HepG2 (cell line): ENCODE data around the gene PGR. TPM values are rescaled to one million over a fixed set of nuclear protein-coding genes. Genes with fewer than 3 reads are reported as not detected.

Source experiments
- ATAC-seq: fragments of 200-7000 bp; cut with Tn5 transposase; 3 replicates; pipeline ENCODE4 v1.9.1; 2020; ENCODE audit warnings: mild to moderate bottlenecking, moderate library complexity
- Bru-seq: library from RNA; stranded (reverse); fragments of 400-500 nt; gene quantifications from one replicate; lab custom pipeline; 2021; lab: Mats Ljungman, UMichigan
- BruChase-seq, 2 experiments: library from RNA; stranded (reverse); fragments of 400-500 nt; gene quantifications; one replicate each; lab custom pipeline; 2021; lab: Mats Ljungman, UMichigan
- BruUV-seq: library from RNA; stranded (reverse); fragments of 400-500 nt; replicated peaks from 2 replicates; lab custom pipeline; 2021; lab: Mats Ljungman, UMichigan
- CTCF ChIA-PET: fragments of 300-600 bp; formaldehyde crosslinking; extraction: SDS; loops from one replicate; lab custom pipeline; 2021; ENCODE audit warnings: low total read pairs, inconsistent platforms, low intra/inter-chr PET ratio; lab: Yijun Ruan, JAX
- POLR2A ChIA-PET: fragments of 350-600 bp; sonication (Branson Sonifier 250); formaldehyde crosslinking; loops from one replicate; lab custom pipeline; 2020; ENCODE audit warnings: antibody characterized with exemption, inconsistent platforms; lab: Yijun Ruan, JAX
- DNase-seq: peaks from one replicate; pipeline ENCODE4 v3.0.0-alpha.2; 2015; ENCODE audit warnings: low spot score
- FAIRE-seq: peaks from 3 replicates; lab custom pipeline; 2011; peaks lifted over from hg19 to GRCh38; lab: Jason Lieb, UNC
- H2AFZ ChIP-seq: one replicate; pipeline ENCODE4 v1.6.1; 2011; ENCODE audit warnings: low read length, inconsistent platforms
- H3K27ac ChIP-seq: fragments of 300-600 bp; 3 replicates; pipeline ENCODE4 v1.8.0; 2011; ENCODE audit warnings: mixed run types, mild to moderate bottlenecking, mixed read lengths, low read length, inconsistent platforms; ENCODE audit not compliant: insufficient read depth; ENCODE audit errors: extremely low read length
- H3K27me3 ChIP-seq, 2 experiments: fragments of 200-600 bp in 1 of 2; 2 replicates in 1 of 2; 3 replicates in 1 of 2; pipeline versions ENCODE4 v1.6.0 to v1.8.0; 2011; ENCODE audit warnings: low read length in 2 of 2, mild to moderate bottlenecking in 2 of 2, moderate library complexity in 2 of 2, inconsistent platforms in 1 of 2; ENCODE audit not compliant: insufficient read depth in 2 of 2, control insufficient read depth in 1 of 2
- H3K36me3 ChIP-seq, 2 experiments: fragments of 200-600 bp in 1 of 2; replicated peaks in 1 of 2; 2 replicates in 1 of 2; 3 replicates in 1 of 2; pipeline versions ENCODE4 v1.5.1 to v1.8.0; 2011; ENCODE audit warnings: low read length in 2 of 2, inconsistent platforms in 1 of 2; ENCODE audit not compliant: insufficient read depth in 2 of 2, control insufficient read depth in 1 of 2
- H3K4me1 ChIP-seq: 2 replicates; pipeline ENCODE4 v1.5.1; 2012; ENCODE audit warnings: low read length, inconsistent platforms; ENCODE audit not compliant: insufficient read depth
- H3K4me2 ChIP-seq: 2 replicates; pipeline ENCODE4 v1.6.0; 2011; ENCODE audit warnings: low read depth, low read length, inconsistent platforms
- H3K4me3 ChIP-seq, 3 experiments: fragments of 200-600 bp in 1 of 3; sonication (generic), shearing (Covaris generic) in 1 of 3; replicated peaks in 1 of 3; 2 replicates each; pipeline ENCODE4 v1.5.1; 2011 to 2016; ENCODE audit warnings: low read length in 3 of 3, inconsistent platforms in 2 of 3, low read depth in 2 of 3, mild to moderate bottlenecking in 2 of 3, control low read depth in 1 of 3, mixed read lengths in 1 of 3; ENCODE audit not compliant: insufficient read depth in 1 of 3
- H3K79me2 ChIP-seq: one replicate; pipeline ENCODE4 v1.6.1; 2011; ENCODE audit warnings: low read length, inconsistent platforms; ENCODE audit not compliant: insufficient read depth
- H3K9ac ChIP-seq: 2 replicates; pipeline ENCODE4 v1.6.0; 2011; ENCODE audit warnings: mild to moderate bottlenecking, low read depth, low read length, inconsistent platforms; ENCODE audit not compliant: insufficient read depth
- H3K9me3 ChIP-seq: 2 replicates; pipeline ENCODE4 v1.5.1; 2012; ENCODE audit warnings: mild to moderate bottlenecking, low read length
- H4K20me1 ChIP-seq: 2 replicates; pipeline ENCODE4 v1.6.0; 2011; ENCODE audit warnings: inconsistent platforms, mild to moderate bottlenecking, low read length, moderate library complexity; ENCODE audit not compliant: insufficient read depth
- KAT2B ChIP-seq: fragments of 150-350 bp; IDR thresholded peaks from 2 replicates; pipeline ENCODE4 v1.6.1; 2014; ENCODE audit warnings: low read depth, low read length, borderline replicate concordance
- KLF15 ChIP-seq: sonication (generic); formaldehyde crosslinking; IDR thresholded peaks from 2 replicates; pipeline ENCODE4 v1.8.1; 2023; ENCODE audit warnings: borderline replicate concordance, mild to moderate bottlenecking, inconsistent platforms, missing genetic modification reagents, mixed read lengths
- RFX3 ChIP-seq: IDR thresholded peaks from 2 replicates; pipeline ENCODE4 v1.6.1; 2016; ENCODE audit warnings: missing biosample characterization, missing genetic modification reagents
- SALL1 ChIP-seq: sonication (generic); formaldehyde crosslinking; IDR thresholded peaks from 2 replicates; pipeline ENCODE4 v1.8.0; 2022; ENCODE audit warnings: mild to moderate bottlenecking, missing genetic modification reagents
- SETDB1 ChIP-seq: sonication (generic); formaldehyde crosslinking; IDR thresholded peaks from 2 replicates; pipeline ENCODE4 v1.5.1; 2020; ENCODE audit warnings: missing genetic modification reagents, mild to moderate bottlenecking, borderline replicate concordance
- ZNF616 ChIP-seq: sonication (generic); formaldehyde crosslinking; IDR thresholded peaks from 2 replicates; pipeline ENCODE4 v1.5.0; 2020; ENCODE audit warnings: low read depth, mild to moderate bottlenecking, missing genetic modification reagents
- ZNF670 ChIP-seq: sonication (generic); formaldehyde crosslinking; IDR thresholded peaks from 2 replicates; pipeline ENCODE4 v1.8.0; 2022; ENCODE audit warnings: mild to moderate bottlenecking, missing genetic modification reagents, borderline replicate concordance
- ZNF782 ChIP-seq: sonication (generic); formaldehyde crosslinking; IDR thresholded peaks from 2 replicates; pipeline ENCODE4 v1.4.0; 2020; ENCODE audit warnings: missing genetic modification reagents, mild to moderate bottlenecking, borderline replicate concordance
- ZSCAN21 ChIP-seq: sonication (generic); formaldehyde crosslinking; IDR thresholded peaks from 2 replicates; pipeline ENCODE4 v1.8.0; 2022; ENCODE audit warnings: mild to moderate bottlenecking, missing genetic modification reagents, moderate library complexity, borderline replicate concordance
- ZSCAN31 ChIP-seq: sonication (generic); formaldehyde crosslinking; IDR thresholded peaks from 2 replicates; pipeline ENCODE4 v1.5.0; 2020; ENCODE audit warnings: low read depth, mild to moderate bottlenecking, missing genetic modification reagents
- WGBS: methylation state at CpG from one replicate; pipeline ENCODE4 v1.1.6; 2017; ENCODE audit warnings: low lambda C conversion rate; 5-methylcytosine and 5-hydroxymethylcytosine counted together
- in situ Hi-C: cut with HindIII; loops from 2 replicates; pipeline ENCODE4 v1.10.0; 2017; ENCODE audit warnings: low pct_unique_long_range_greater_than_20kb; ENCODE audit not compliant: extremely low pct_ligation_motif_present
- intact Hi-C: fragments of 100-400 bp; cut with micrococcal nuclease; formaldehyde crosslinking; loops from one replicate; pipeline ENCODE4 v1.10.0; 2022; ENCODE audit not compliant: unreplicated experiment
- long read RNA-seq, 2 experiments: library from RNA in 1 of 2; library from polyadenylated mRNA in 1 of 2; stranded (forward) in 1 of 2; unstranded in 1 of 2; transcript quantifications; one replicate each; pipeline ENCODE4 v2.0.0, GENCODE V29; 2019 to 2022
- polyA minus RNA-seq, 3 experiments: library from RNA; depleted of rRNA, polyadenylated mRNA; stranded (reverse); fragments of >200 nt; gene quantifications; 2 replicates each; pipeline ENCODE4 v1.2.3, GENCODE V29; 2011; ENCODE audit warnings: low replicate concordance in 1 of 3
- polyA plus RNA-seq, 8 experiments: library from polyadenylated mRNA; depleted of rRNA in 3 of 8; stranded (reverse) in 7 of 8; unstranded in 1 of 8; fragments of >200 nt; fragmentation: Illumina TruSeq in 4 of 8; extraction: Trizol in 4 of 8; gene quantifications; 2 replicates each; pipeline versions ENCODE4 v1.2.1 to v1.2.3, GENCODE V29; 2011 to 2016; ENCODE audit warnings: low read depth in 4 of 8, missing spikeins in 1 of 8, mixed read lengths in 1 of 8; ENCODE audit not compliant: insufficient read depth in 1 of 8
- total RNA-seq, 5 experiments: library from RNA; depleted of rRNA; stranded (reverse); fragments of >200 nt; fragmentation: Illumina TruSeq; extraction: Trizol; gene quantifications; 2 replicates each; pipeline ENCODE4 v1.2.3, GENCODE V29; 2016; ENCODE audit warnings: low read depth in 1 of 5
- TF ChIP-seq, protein P1 (sequence below): sonication (generic); formaldehyde crosslinking; IDR thresholded peaks from 2 replicates; pipeline ENCODE4 v1.5.0; 2020; ENCODE audit warnings: mild to moderate bottlenecking, missing genetic modification reagents
- TF ChIP-seq, protein P2 (sequence below): sonication (generic); formaldehyde crosslinking; IDR thresholded peaks from 2 replicates; pipeline ENCODE4 v1.8.0; 2022; ENCODE audit warnings: mild to moderate bottlenecking, missing genetic modification reagents, moderate library complexity
- TF ChIP-seq, protein P3 (sequence below): sonication (generic); formaldehyde crosslinking; IDR thresholded peaks from 2 replicates; pipeline ENCODE4 v1.5.0; 2020; ENCODE audit warnings: mild to moderate bottlenecking, missing genetic modification reagents

PGR gene
- total RNA-seq (2016; rRNA removed; fragmentation: Illumina TruSeq; extraction: Trizol) (not detected in 2 replicates), polyA plus RNA-seq (2011; rRNA removed) (not detected in 2 replicates), polyA minus RNA-seq (2011; rRNA and poly(A)+ RNA removed; ENCODE audit: low replicate concordance) (not detected in 2 replicates), Bru-seq, nascent RNA (percentile 4 among the genes with signal in this experiment), BruChase-seq, experiment 1, labeled RNA remaining after a 6-hour chase (percentile 5 among the genes with signal in this experiment), BruChase-seq, experiment 2, labeled RNA remaining after a 2-hour chase (percentile 1 among the genes with signal in this experiment)
- not detected in 2 replicates for total RNA-seq (2016; cell fraction: cytosol; rRNA removed; fragmentation: Illumina TruSeq; extraction: Trizol; ENCODE audit: low read depth)
- not detected in 2 replicates for total RNA-seq (2016; cell fraction: insoluble cytoplasmic fraction; rRNA removed; fragmentation: Illumina TruSeq; extraction: Trizol)
- total RNA-seq (2016; cell fraction: membrane; rRNA removed; fragmentation: Illumina TruSeq; extraction: Trizol), result not detected in 2 replicates
- total RNA-seq (2016; cell fraction: nucleus; rRNA removed; fragmentation: Illumina TruSeq; extraction: Trizol), result not detected in 2 replicates
- not detected in 2 replicates for polyA plus RNA-seq (2011; cell fraction: cytosol; rRNA removed)
- not detected in 2 replicates for polyA plus RNA-seq (2011; cell fraction: nucleus; rRNA removed)
- not detected in 2 replicates for polyA plus RNA-seq (2012)
- polyA plus RNA-seq (2016; cell fraction: cytosol; fragmentation: Illumina TruSeq; extraction: Trizol; ENCODE audit: low read depth), result not detected in 2 replicates
- polyA plus RNA-seq (2016; cell fraction: insoluble cytoplasmic fraction; fragmentation: Illumina TruSeq; extraction: Trizol; ENCODE audit: low read depth), result not detected in 2 replicates
- polyA plus RNA-seq (2016; cell fraction: membrane; fragmentation: Illumina TruSeq; extraction: Trizol; ENCODE audit: low read depth), result not detected in 2 replicates
- polyA plus RNA-seq (2016; cell fraction: nucleus; fragmentation: Illumina TruSeq; extraction: Trizol; ENCODE audit: insufficient read depth, low read depth), result not detected in 2 replicates
- polyA minus RNA-seq (2011; cell fraction: cytosol; rRNA and poly(A)+ RNA removed), result not detected in 2 replicates
- polyA minus RNA-seq (2011; cell fraction: nucleus; rRNA and poly(A)+ RNA removed), result not detected in 2 replicates
- long read RNA-seq, experiment 1, result 0 reads
- long read RNA-seq, experiment 2, result 0 reads

DNA sequence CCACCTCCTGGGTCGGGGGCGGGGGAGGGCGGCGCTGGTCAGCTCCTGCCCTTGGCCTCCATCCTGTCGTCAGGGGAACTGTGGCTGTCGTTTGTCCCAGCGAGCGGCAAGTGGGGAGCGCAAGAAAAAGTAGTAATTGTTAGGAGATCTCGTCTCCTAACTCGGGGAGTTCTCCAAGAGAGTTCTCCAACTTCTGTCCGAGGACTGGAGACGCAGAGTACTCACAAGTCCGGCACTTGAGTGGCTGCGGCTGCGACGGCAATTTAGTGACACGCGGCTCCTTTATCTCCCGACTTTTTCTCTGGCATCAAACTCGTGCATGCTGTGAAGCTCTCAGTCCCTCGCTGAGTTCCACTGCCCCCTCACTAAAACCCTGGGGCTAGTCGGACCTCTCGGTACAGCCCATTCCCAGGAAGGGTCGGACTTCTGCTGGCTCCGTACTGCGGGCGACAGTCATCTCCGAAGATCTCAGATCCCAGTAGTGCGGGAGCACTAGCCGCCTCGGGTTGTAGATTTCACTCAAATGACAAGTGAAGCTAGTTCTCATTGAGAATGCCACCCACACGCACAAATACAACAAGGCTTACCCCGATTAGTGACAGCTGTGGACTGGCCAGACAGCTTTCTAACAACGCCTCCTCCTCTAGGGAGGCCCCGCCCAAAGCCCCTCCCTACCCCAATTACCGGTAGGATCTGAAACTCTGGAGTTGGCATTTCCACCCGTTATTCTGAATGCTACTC is at the start of gene PGR:
Gene PGR, minus strand, starts transcription at position 611 of the 741 bp plus-strand sequence. CDS start 743 bp downstream, outside the sequence.
- CTCF ChIA-PET, result no interaction called here
- Histone ChIP-seq H3K4me3 (no peak within 1 kb of the TSS), H3K36me3 (no peaks in the 10 kb centered on the region), H2AFZ (no peak within 1 kb of the TSS), H3K4me1 (no peaks in the 10 kb centered on the region), H3K27me3 (peaks cover 1 to 11% of the 10 kb centered on the region in 2 experiments; a peak in 3 of 5 replicates), H3K4me2 (no peak within 1 kb of the TSS), H3K27ac (no peak within 1 kb of the TSS), H3K79me2 (no peaks in the 10 kb centered on the region), H4K20me1 (no peaks in the 10 kb centered on the region), H3K9ac (no peak within 1 kb of the TSS), H3K9me3 (no peaks in the 10 kb centered on the region)
- FAIRE-seq (no peak), DNase-seq (no peak), ATAC-seq (no peak)
- WGBS, result 28% methylated on average over 24 of the region's 38 CpGs
- no TSS peak for BruUV-seq
- in situ Hi-C loops, result no loop called here
- intact Hi-C loops, result no loop called here
- POLR2A ChIA-PET, result no interaction called here
- TF ChIP-seq ZSCAN21 (CRISPR knock-in tag), result no peak
- TF ChIP-seq, protein P1, sequence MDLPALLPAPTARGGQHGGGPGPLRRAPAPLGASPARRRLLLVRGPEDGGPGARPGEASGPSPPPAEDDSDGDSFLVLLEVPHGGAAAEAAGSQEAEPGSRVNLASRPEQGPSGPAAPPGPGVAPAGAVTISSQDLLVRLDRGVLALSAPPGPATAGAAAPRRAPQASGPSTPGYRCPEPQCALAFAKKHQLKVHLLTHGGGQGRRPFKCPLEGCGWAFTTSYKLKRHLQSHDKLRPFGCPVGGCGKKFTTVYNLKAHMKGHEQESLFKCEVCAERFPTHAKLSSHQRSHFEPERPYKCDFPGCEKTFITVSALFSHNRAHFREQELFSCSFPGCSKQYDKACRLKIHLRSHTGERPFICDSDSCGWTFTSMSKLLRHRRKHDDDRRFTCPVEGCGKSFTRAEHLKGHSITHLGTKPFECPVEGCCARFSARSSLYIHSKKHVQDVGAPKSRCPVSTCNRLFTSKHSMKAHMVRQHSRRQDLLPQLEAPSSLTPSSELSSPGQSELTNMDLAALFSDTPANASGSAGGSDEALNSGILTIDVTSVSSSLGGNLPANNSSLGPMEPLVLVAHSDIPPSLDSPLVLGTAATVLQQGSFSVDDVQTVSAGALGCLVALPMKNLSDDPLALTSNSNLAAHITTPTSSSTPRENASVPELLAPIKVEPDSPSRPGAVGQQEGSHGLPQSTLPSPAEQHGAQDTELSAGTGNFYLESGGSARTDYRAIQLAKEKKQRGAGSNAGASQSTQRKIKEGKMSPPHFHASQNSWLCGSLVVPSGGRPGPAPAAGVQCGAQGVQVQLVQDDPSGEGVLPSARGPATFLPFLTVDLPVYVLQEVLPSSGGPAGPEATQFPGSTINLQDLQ (CRISPR knock-in tag), result no peak
- no peak for TF ChIP-seq SALL1
- no peak for TF ChIP-seq KAT2B
- TF ChIP-seq ZNF616, result no peak
- no peak for TF ChIP-seq ZNF782
- TF ChIP-seq ZNF670 (CRISPR knock-in tag), result no peak
- TF ChIP-seq, protein P2, sequence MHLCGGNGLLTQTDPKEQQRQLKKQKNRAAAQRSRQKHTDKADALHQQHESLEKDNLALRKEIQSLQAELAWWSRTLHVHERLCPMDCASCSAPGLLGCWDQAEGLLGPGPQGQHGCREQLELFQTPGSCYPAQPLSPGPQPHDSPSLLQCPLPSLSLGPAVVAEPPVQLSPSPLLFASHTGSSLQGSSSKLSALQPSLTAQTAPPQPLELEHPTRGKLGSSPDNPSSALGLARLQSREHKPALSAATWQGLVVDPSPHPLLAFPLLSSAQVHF, result no peak
- no peak for TF ChIP-seq ZSCAN31 (CRISPR knock-in tag)
- TF ChIP-seq SETDB1 (CRISPR knock-in tag), result no peak
- TF ChIP-seq RFX3 (CRISPR knock-in tag), result no peak
- no peak for TF ChIP-seq KLF15 (CRISPR knock-in tag)
- TF ChIP-seq, protein P3, sequence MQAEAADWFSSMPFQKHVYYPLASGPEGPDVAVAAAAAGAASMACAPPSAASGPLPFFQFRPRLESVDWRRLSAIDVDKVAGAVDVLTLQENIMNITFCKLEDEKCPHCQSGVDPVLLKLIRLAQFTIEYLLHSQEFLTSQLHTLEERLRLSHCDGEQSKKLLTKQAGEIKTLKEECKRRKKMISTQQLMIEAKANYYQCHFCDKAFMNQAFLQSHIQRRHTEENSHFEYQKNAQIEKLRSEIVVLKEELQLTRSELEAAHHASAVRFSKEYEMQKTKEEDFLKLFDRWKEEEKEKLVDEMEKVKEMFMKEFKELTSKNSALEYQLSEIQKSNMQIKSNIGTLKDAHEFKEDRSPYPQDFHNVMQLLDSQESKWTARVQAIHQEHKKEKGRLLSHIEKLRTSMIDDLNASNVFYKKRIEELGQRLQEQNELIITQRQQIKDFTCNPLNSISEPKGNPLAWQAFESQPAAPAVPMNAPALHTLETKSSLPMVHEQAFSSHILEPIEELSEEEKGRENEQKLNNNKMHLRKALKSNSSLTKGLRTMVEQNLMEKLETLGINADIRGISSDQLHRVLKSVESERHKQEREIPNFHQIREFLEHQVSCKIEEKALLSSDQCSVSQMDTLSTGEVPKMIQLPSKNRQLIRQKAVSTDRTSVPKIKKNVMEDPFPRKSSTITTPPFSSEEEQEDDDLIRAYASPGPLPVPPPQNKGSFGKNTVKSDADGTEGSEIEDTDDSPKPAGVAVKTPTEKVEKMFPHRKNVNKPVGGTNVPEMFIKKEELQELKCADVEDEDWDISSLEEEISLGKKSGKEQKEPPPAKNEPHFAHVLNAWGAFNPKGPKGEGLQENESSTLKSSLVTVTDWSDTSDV (CRISPR knock-in tag), result no peak
